Vagina (tissue), 2 donors: ENCODE data around the gene PRKCI.

Source experiments
- POLR2A ChIP-seq, 2 donors: fragments of 450-650 bp; IDR thresholded peaks; one replicate each; pipeline ENCODE4 v1.6.1; 2017; ENCODE audit warnings: antibody characterized with exemption in 2 of 2, mild to moderate bottlenecking in 2 of 2, moderate library complexity in 2 of 2
- POLR2AphosphoS5 ChIP-seq, 2 donors: sonication (generic); formaldehyde crosslinking; IDR thresholded peaks; one replicate each; pipeline ENCODE4 v1.9.0; 2017; ENCODE audit warnings: antibody characterized with exemption in 2 of 2, mild to moderate bottlenecking in 2 of 2, low read depth in 1 of 2; ENCODE audit not compliant: insufficient read depth in 1 of 2
- TF ChIP-seq, protein P1 (sequence below), 3 experiments: fragments of 450-650 bp in 2 of 3; fragments of 200-600 bp in 1 of 3; sonication (generic) in 1 of 3; IDR thresholded peaks; one replicate each; pipeline ENCODE4 v1.5.1; 2017 to 2019; ENCODE audit warnings: antibody characterized with exemption in 3 of 3, mild to moderate bottlenecking in 2 of 3, moderate library complexity in 2 of 3

DNA sequence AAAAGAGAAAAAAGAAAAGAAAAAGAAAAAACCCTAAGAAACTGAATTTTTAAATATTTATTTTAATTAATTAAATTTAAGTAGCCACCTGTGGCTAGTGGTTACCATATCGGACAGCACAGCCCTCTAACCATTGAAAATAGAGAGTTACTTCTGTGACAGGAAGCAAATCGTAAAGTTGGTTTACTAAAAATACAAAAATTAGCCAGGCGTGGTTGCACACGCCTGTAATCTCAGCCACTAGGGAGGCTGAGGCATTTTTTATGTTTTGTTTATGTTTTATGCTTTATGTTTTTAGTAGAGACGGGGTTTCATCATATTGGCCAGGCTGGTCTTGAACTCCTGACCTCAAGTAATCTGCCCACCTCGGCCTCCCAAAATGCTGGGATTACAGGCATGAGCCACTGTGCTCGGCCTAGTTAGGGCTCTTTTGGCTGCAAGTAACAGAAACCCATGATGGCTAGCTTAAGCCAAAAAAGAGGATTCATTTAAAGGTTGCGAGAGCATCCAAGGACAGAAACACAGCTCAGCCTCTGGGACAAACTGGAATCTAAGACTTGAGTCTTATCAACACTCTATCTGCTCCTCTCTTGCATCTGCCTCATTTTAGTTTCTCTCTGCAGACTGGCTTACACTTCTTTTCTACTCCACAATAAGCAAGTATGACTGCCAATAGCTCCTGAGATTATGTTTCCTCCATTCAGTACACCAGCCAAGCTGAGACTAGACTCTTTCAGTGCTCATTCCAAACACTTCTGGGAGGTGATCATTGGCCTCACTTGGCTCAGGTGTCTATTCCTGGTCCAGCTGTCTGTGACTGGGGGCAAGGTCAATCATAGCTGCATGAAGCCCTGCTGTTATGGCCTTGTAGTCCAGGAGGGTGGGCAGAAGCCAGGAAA, 128.5 kb downstream of the PRKCI start:
- TF ChIP-seq, protein P1, sequence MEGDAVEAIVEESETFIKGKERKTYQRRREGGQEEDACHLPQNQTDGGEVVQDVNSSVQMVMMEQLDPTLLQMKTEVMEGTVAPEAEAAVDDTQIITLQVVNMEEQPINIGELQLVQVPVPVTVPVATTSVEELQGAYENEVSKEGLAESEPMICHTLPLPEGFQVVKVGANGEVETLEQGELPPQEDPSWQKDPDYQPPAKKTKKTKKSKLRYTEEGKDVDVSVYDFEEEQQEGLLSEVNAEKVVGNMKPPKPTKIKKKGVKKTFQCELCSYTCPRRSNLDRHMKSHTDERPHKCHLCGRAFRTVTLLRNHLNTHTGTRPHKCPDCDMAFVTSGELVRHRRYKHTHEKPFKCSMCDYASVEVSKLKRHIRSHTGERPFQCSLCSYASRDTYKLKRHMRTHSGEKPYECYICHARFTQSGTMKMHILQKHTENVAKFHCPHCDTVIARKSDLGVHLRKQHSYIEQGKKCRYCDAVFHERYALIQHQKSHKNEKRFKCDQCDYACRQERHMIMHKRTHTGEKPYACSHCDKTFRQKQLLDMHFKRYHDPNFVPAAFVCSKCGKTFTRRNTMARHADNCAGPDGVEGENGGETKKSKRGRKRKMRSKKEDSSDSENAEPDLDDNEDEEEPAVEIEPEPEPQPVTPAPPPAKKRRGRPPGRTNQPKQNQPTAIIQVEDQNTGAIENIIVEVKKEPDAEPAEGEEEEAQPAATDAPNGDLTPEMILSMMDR (IDR thresholded peaks at IDR 0.05) = no peak
- TF ChIP-seq POLR2A (IDR thresholded peaks at IDR 0.05) = no peak
- TF ChIP-seq POLR2AphosphoS5 (IDR thresholded peaks at IDR 0.05; ENCODE audit: insufficient read depth in 1 of 2, low read depth in 1 of 2) = no peak
